Fibroblast of skin of abdomen (primary cell): ENCODE measurements around the gene KAZN.

Source experiments
- DNase-seq: peaks from one replicate; pipeline ENCODE4 v3.0.0-alpha.2; 2013

KAZN gene

DNA sequence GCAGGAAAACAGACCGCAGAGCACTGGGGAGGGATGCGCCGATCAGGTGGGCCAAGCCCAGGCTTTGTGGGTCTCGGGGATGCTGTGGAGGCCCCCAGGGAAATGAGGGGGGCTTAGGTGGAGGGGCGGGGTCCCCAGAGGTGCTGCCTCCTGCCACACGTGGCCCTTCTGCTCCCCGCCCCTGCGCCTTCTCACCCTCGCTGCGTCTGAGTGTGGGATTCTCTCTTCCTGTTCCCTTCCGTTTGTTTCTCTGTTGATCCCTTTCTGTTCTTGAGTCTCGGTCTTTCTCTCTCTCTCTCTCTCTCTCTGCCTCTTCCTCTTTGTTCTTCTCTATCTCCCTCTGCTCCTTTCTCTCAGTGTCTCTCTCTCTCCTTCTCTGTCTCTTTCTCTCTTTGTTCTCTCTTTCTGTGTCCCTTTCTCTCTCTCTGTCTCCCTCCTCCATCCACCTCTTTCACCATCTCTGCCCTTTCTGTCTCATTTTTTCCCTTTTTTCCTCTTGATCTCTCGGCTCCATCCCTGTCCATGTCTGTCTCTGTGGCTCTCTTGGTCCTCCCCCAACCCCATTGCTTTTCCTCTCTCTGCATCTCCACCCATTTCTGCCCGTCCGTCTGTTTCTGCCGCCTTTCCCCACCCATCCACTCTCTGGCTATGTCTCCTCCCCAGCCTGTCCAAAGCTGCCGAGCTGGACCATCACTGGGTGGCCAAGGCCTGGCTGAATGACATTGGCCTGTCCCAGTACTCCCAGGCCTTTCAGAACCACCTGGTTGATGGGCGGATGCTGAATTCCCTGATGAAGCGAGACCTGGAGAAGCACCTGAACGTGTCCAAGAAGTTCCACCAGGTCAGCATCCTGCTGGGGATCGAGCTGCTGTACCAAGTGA is 502.6 kb downstream of the KAZN start:
- DNase-seq, result no peak

- no peak for DNase-seq
Observed at GRCh38 chr1:15101801-15102200, 503.3 kb downstream of the KAZN start.

- no peak for DNase-seq
Observed at GRCh38 chr1:15102646-15103045, 504.2 kb downstream of the KAZN start.

- no peak for DNase-seq
Observed at GRCh38 chr1:15103211-15103610, 504.7 kb downstream of the KAZN start.

GRCh38 chr1:15103906-15104305 is 505.4 kb downstream of the KAZN start:
- no peak for DNase-seq

DNA sequence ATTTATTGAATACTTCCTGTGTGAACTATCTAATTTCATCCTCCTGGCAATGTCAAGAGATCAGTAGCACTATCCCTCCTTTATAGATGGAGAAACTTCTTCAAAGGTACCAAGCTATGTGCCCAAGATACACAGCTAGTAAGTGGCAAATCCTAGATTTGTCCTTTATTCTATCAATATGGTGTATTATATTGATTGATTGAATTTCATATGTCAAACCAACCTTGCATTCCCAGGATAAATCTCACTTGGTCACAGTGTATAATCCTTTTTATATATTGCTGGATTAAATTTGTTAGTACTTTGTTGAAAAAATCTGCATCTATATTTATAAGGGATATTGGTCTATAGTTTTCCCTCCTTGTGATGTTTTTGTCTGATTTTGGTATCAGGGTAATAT is 506.3 kb downstream of the KAZN start:
- no peak for DNase-seq

- no peak for DNase-seq
Observed at GRCh38 chr1:15106608-15107007, 508.1 kb downstream of the KAZN start.

DNA sequence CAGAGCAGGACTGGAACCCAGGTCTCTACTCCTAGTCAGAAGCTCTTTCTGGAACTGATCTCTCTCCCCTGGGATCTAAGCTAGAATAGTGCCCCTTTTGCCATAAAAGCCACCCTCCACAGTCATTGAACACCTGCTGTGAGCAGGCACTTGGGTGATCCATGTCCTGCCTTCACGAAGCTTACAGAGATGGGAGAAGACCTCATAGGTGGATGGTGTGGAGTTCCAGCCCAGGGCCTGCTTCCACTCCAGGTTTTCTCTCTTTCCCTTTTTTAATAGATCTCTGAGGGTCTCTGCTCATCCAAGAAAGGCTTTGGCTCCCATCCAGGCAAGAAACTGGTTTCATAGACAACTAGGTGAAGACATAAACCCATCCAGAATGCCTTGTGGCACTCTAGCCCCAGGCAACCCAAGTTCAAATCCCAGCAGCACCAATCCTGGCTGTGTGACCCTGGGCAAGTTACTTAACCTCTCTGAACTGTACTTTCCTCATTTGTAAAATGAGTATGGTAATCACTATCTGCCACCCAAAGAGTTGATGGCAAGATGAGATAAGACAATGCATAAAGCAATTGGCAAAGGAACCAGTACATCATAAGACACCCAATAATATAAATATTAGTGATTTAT is 508.7 kb downstream of the KAZN start:
- DNase-seq, result no peak

- no peak for DNase-seq
Observed at GRCh38 chr1:15107911-15108310, 509.4 kb downstream of the KAZN start.

GRCh38 chr1:15110128-15110866 is 511.8 kb downstream of the KAZN start:
- no peak for DNase-seq

DNA sequence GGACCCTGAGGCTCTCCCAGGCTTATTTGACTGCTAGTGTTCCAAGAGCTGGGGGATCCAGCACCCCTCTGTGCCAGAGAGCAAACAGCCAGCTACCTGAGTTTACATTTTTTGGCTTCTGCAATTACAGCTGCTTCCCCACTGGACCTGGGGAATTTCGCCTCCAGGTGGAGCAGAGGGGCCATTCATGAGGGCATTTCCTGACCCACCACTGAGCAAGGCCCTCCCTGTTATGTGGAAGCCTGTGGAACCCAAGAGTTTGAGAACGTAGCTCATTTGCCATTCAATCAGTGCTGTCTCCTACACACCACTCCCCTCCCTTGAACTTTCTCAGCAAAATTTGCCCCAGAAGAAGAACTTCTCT is 512.4 kb downstream of the KAZN start:
- no peak for DNase-seq

DNA sequence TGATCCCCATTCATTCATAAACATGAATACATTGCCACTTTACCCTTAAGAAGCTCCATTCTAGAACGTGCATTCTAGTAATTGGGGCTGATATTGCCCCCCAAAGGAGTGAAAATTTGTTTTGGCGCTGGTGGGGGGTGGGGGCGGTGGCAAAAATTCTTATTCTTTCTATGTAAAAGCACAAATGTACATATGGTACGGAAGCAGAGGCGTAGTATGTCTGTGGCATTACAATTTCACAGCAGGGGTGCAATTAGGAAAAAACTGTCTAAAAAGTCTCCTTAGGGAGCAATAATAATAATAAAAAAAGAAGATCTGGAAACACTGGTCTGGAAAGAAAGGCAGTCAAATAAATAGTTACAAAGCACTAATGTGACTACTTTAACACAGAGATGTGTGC is 514.7 kb downstream of the KAZN start:
- no peak for DNase-seq

GRCh38 chr1:15114884-15115283 is 516.4 kb downstream of the KAZN start:
- DNase-seq, result no peak

DNA sequence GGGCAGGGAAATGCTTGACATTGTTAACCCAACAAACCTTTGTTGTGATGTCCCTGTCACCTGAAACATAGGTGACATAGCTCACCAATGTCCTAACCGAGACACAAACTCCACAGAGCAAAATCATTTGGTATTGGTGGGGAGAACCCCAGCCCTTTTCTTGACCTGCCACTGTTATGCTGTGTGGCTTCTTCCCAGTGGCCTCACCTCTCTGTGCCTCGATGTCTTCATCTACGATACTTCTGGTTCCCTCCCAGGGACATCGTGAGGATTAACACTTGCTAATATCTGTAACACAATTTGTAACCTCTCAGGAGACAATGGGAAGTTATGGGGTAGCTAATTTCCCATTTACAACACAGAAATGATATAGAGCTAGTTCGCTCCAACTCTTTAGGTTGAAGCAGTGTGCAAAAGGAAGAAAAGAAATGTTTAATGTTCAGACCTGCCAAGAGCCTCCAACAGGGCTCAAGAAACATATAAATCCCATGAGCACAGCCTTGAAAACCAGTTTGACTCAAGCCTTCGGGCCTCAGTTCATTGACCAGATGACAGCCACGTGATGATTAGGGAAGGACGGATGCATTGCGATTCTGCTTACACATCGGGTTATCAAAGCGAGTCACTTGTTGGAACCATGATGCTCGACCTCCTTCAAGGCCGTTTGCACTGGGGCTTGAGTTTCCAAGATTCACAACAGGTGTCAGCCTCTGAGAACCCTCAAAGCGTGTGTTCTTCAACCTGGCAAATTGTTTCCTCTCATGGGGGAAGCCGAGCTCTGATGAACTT is 517.3 kb downstream of the KAZN start:
- DNase-seq, result no peak

DNA sequence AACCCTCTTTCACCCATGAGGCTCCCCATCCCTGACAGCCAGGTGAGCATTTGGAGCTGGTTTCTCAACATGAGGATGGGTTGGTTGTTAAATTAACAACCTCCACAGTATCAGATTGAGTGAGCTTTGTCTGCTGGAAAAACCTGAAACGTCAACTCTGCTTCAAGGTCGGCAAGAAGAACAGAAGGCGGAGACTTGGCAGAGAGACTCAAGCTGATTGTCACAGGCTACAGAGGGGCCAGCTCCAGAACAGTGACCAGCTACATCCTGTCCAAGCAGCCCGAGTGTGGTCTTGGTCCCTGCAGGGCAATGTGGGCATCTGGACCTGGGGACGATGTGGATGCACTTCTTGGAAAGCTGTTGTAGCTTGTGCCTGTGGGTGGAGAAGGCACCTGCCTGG is 518.5 kb downstream of the KAZN start:
- DNase-seq, result no peak

- DNase-seq, result no peak
Observed at GRCh38 chr1:15117671-15118325, 519.3 kb downstream of the KAZN start.

- DNase-seq, result no peak
Observed at GRCh38 chr1:15118579-15118978, 520.1 kb downstream of the KAZN start.

GRCh38 chr1:15120251-15120945 is 521.9 kb downstream of the KAZN start:
- DNase-seq, result no peak

DNA sequence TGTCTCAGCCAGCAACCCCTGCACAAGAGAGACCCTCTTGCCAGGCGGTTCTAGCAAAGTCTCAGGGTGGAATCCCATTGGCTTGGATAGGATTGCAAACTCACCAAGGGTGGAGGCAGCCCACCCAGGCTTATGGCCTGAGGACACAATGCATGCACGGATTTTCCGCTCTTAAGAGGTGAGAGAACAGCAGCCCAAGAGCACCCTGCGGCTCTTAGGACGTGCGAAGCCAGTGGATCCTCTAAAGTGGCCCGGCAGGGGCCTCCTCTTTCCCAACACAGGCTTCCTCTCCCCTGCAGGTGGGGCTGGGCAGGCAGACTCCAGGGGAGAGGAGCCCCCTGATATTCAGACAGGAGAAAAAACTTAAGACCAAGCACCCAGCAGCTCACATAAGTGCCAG is 523.8 kb downstream of the KAZN start:
- no peak for DNase-seq

GRCh38 chr1:15123270-15123669 is 524.8 kb downstream of the KAZN start:
- no peak for DNase-seq

DNA sequence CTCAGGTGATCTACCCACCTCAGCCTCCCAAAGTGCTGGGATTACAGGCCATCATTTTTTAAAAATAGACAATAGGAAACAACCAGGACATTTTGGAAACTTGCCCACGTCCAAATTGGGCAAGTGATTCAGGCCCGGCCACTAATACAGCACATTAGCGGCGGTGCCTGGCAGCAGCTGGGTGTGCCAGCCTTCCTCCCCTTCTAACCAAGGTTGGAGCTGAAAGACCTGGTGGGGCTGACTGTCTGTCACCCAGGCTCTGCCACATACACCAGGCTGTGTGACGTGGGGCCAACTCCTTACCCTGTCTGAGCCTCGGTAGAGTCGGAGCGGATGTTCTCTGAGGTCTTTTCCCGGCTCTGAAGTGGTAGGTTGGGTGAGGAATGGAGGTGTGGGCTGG is 525.4 kb downstream of the KAZN start:
- no peak for DNase-seq
